GM12801 (cell line): Measurements from ENCODE around the gene MDK.

ENCODE experiments used
- TF ChIP-seq, protein P1 (sequence below): IDR thresholded peaks from one replicate; pipeline ENCODE4 v1.5.1; 2011; ENCODE audit warnings: control low read depth; ENCODE audit not compliant: insufficient read length; ENCODE audit errors: extremely low read depth

MDK gene

GRCh38 chr11:46378811-46379481, 2.5 kb upstream of the MDK start:
- TF ChIP-seq, protein P1, sequence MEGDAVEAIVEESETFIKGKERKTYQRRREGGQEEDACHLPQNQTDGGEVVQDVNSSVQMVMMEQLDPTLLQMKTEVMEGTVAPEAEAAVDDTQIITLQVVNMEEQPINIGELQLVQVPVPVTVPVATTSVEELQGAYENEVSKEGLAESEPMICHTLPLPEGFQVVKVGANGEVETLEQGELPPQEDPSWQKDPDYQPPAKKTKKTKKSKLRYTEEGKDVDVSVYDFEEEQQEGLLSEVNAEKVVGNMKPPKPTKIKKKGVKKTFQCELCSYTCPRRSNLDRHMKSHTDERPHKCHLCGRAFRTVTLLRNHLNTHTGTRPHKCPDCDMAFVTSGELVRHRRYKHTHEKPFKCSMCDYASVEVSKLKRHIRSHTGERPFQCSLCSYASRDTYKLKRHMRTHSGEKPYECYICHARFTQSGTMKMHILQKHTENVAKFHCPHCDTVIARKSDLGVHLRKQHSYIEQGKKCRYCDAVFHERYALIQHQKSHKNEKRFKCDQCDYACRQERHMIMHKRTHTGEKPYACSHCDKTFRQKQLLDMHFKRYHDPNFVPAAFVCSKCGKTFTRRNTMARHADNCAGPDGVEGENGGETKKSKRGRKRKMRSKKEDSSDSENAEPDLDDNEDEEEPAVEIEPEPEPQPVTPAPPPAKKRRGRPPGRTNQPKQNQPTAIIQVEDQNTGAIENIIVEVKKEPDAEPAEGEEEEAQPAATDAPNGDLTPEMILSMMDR = no peak

GRCh38 chr11:46380340-46381047, 975 bp upstream of the MDK start:
- TF ChIP-seq, protein P1 = no peak

GRCh38 chr11:46381819-46382645, 563 bp downstream of the MDK start:
- TF ChIP-seq, protein P1 = no peak

GRCh38 chr11:46382646-46383403, 1.4 kb downstream of the MDK start:
- TF ChIP-seq, protein P1 = no peak

DNA sequence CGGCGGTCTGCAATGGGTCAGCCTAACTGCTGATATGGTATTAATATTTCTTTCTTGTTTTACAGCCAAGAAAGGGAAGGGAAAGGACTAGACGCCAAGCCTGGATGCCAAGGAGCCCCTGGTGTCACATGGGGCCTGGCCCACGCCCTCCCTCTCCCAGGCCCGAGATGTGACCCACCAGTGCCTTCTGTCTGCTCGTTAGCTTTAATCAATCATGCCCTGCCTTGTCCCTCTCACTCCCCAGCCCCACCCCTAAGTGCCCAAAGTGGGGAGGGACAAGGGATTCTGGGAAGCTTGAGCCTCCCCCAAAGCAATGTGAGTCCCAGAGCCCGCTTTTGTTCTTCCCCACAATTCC, 1.9 kb downstream of the MDK start:
- TF ChIP-seq, protein P1 = no peak

- TF ChIP-seq, protein P1 = no peak
Observed at GRCh38 chr11:46383974-46384701, 2.7 kb downstream of the MDK start.
